Measurements from ENCODE around the gene PRDM2. TPM values are rescaled to one million over a fixed set of nuclear protein-coding genes. Genes with fewer than 3 reads are reported as not detected.
A peak's percentile ranks its signal among the peaks of the same experiment; 100 is the strongest.

PRDM2 gene
- total RNA-seq, 5 donors from 2014 or later (not counting 1 experiment from before 2014, with no cell fraction given): 93.3 to 162 (median 99.4) TPM

DNA sequence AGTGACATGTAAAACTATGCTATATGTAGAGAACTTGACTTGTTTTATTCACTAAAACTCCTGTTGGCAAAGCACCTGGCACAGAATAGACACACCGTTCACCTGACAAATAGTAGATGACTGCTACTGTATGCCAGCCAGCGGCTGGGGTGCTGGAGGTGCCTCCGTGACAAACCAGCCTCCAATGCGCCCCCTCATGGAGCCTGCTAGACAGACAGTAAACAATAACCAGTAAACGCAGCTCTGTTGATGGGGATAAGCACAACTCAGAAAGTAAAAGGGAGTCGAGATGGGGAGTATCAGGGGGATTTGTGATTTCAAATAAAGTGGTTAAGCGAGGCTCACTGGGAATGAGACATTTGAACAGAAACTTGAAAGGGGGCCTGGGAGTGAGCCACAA is 107.2 kb downstream of the PRDM2 start:
- H3K36me3 ChIP-seq (ENCODE audit: control insufficient read depth in 2 of 2, extremely low read depth in 1 of 2, insufficient read depth in 1 of 2, low read length in 1 of 2): peaks cover 0 to 7% of the 10 kb centered on the region in 2 donors
- peaks cover 34 to 44% (median 40%) of the 10 kb centered on the region in 3 donors for H3K4me1 Mint-ChIP-seq
- H3K4me1 ChIP-seq (ENCODE audit: control insufficient read depth in 1 of 2, extremely low read depth in 1 of 2, insufficient read depth in 2 of 2, low read length in 2 of 2): peaks cover 0 to 6% of the 10 kb centered on the region in 2 experiments
- WGBS (ENCODE audit: insufficient coverage): 83% methylated on average over 4 of the region's 7 CpGs
- H3K9me3 Mint-ChIP-seq: no peaks in the 10 kb centered on the region
- DNase-seq (peak in 8 of 35 experiments; percentile 13 to 35 (median 21)), ATAC-seq (replicated peaks in 1 of 4) (no peak)
- no peaks in the 10 kb centered on the region for H3K27me3 Mint-ChIP-seq
- H3K27me3 ChIP-seq (replicated peaks in 1 of 2; ENCODE audit: control insufficient read depth in 2 of 2, extremely low read depth in 1 of 2, insufficient read depth in 2 of 2, low read length in 1 of 2): no peaks in the 10 kb centered on the region
- no peaks in the 10 kb centered on the region for H3K9me3 ChIP-seq
- POLR2A ChIA-PET: no interaction called here
- CTCF ChIA-PET: no interaction called here
- no peak overlapping the region for H3K27ac Mint-ChIP-seq
- no peak overlapping the region for H3K4me3 Mint-ChIP-seq
- peaks cover 18% of the 10 kb centered on the region for H3K36me3 Mint-ChIP-seq
- H3K4me3 ChIP-seq (ENCODE audit: control insufficient read depth in 1 of 2, extremely low read depth in 1 of 2, low read length in 1 of 2): no peak overlapping the region
- no peak overlapping the region for H3K27ac ChIP-seq (ENCODE audit: low read length)

DNA sequence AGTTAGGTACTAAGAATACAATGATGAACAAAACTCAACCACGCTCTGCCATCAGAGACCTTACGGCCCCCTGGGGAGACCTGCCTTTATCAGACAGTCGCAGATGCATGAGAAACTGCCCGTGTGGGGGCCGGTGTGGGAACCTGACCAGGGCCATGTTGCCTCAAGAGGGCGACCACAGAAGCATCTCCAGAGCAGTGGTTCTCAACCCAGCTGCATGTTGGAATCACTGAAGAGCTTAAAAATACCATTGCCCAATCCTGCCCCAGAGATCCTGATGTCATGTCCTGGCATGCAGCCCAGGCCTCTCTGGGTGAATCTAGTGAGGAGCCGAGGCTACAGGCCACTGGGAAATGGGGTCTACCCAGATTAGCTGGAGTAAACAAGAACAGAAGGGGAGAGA is 108.7 kb downstream of the PRDM2 start:
- ATAC-seq (replicated peaks in 1 of 4) (no peak), DNase-seq (no peak)
- no peaks in the 10 kb centered on the region for H3K27me3 ChIP-seq (replicated peaks in 1 of 2; ENCODE audit: control insufficient read depth in 2 of 2, extremely low read depth in 1 of 2, insufficient read depth in 2 of 2, low read length in 1 of 2)
- ChIA-PET CTCF (no interaction called here), POLR2A (interaction anchor here in 1 of 2 donors (0.7 kb wide), 1 partner anchor 1424 kb away, joined by 6 read pairs; no protein-coding TSS in a partner anchor)
- H3K4me3 Mint-ChIP-seq: no peak overlapping the region
- H3K27me3 Mint-ChIP-seq: no peaks in the 10 kb centered on the region
- H3K4me1 ChIP-seq (ENCODE audit: control insufficient read depth in 1 of 2, extremely low read depth in 1 of 2, insufficient read depth in 2 of 2, low read length in 2 of 2): peaks cover 0 to 14% of the 10 kb centered on the region in 2 experiments
- WGBS (ENCODE audit: insufficient coverage): 99% methylated on average over 7 of the region's 7 CpGs
- H3K27ac Mint-ChIP-seq: peak overlapping the region in 1 of 2 donors; percentile 16
- peaks cover 15% of the 10 kb centered on the region for H3K36me3 Mint-ChIP-seq
- H3K27ac ChIP-seq (ENCODE audit: low read length): no peak overlapping the region
- H3K4me3 ChIP-seq (ENCODE audit: control insufficient read depth in 1 of 2, extremely low read depth in 1 of 2, low read length in 1 of 2): no peak overlapping the region
- peaks cover 32 to 53% (median 48%) of the 10 kb centered on the region in 3 donors for H3K4me1 Mint-ChIP-seq
- no peaks in the 10 kb centered on the region for H3K9me3 ChIP-seq
- peaks cover 0 to 7% of the 10 kb centered on the region in 2 donors for H3K36me3 ChIP-seq (ENCODE audit: control insufficient read depth in 2 of 2, extremely low read depth in 1 of 2, insufficient read depth in 1 of 2, low read length in 1 of 2)
- H3K9me3 Mint-ChIP-seq: no peaks in the 10 kb centered on the region

DNA sequence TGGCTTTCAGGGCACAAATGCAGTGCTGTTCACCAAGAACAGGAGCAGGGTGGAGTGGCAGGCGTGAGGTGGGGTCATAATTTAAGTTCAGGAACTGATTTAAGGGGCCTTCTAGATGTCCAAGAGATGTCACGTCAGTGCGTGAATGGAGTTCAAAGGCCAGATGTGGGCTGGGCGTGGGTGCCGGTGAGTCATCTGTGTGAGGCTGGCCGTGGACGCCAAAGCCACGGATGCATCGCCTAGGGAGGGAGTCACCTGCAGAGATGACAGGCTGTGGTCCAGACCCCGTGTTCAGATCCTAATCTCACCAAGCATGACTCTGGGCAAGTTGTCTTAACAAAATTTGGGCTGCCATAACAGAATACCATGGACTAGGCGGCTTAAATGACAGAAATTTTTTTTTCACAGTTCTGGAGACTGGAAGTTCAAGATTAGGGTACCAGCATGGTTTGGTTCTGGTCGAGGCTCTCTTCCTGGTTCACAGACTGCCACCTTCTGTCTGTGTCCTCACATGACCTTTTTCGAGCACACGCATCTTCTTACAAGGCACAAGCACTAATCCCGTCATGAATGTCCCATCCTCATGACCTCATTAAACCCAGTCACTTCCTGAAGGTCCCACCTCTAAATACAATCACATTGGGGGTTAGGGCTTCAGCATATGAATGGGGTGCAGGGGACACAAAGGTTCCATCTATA is 109.6 kb downstream of the PRDM2 start:
- ChIA-PET CTCF (interaction anchor here in 1 of 2 donors (0.7 kb wide), 1 partner anchor 144 kb away, joined by 3 read pairs; no protein-coding TSS in a partner anchor), POLR2A (no interaction called here)
- no peak overlapping the region for H3K4me3 Mint-ChIP-seq

GRCh38 chr1:13812456-13813397 is 112.7 kb downstream of the PRDM2 start:
- Histone ChIP-seq H3K36me3 (ENCODE audit: control insufficient read depth in 2 of 2, extremely low read depth in 1 of 2, insufficient read depth in 1 of 2, low read length in 1 of 2) (no peaks in the 10 kb centered on the region), H3K27ac (ENCODE audit: low read length) (no peak overlapping the region), H3K9me3 (no peaks in the 10 kb centered on the region), H3K4me1 (ENCODE audit: control insufficient read depth in 1 of 2, extremely low read depth in 1 of 2, insufficient read depth in 2 of 2, low read length in 2 of 2) (peaks cover 0 to 15% of the 10 kb centered on the region in 2 experiments), H3K4me3 (ENCODE audit: control insufficient read depth in 1 of 2, extremely low read depth in 1 of 2, low read length in 1 of 2) (no peak overlapping the region), H3K27me3 (replicated peaks in 1 of 2; ENCODE audit: control insufficient read depth in 2 of 2, extremely low read depth in 1 of 2, insufficient read depth in 2 of 2, low read length in 1 of 2) (no peaks in the 10 kb centered on the region)
- ChIA-PET CTCF (no interaction called here), POLR2A (no interaction called here)
- Mint-ChIP-seq H3K4me3 (no peak overlapping the region), H3K27ac (no peak overlapping the region), H3K4me1 (peaks cover 20 to 41% (median 37%) of the 10 kb centered on the region in 3 donors), H3K9me3 (no peaks in the 10 kb centered on the region), H3K36me3 (peaks cover 17% of the 10 kb centered on the region), H3K27me3 (no peaks in the 10 kb centered on the region)
- DNase-seq (no peak), ATAC-seq (replicated peaks in 1 of 4) (no peak)
- WGBS (ENCODE audit: insufficient coverage): 97% methylated on average over 13 of the region's 20 CpGs

More for the DNA sequence above, 109.6 kb downstream of the PRDM2 start:
- Mint-ChIP-seq H3K27me3 (no peaks in the 10 kb centered on the region), H3K9me3 (no peaks in the 10 kb centered on the region), H3K27ac (no peak overlapping the region), H3K4me1 (peaks cover 34 to 54% (median 49%) of the 10 kb centered on the region in 3 donors), H3K36me3 (peaks cover 15% of the 10 kb centered on the region)
- H3K27ac ChIP-seq (ENCODE audit: low read length): no peak overlapping the region
- H3K36me3 ChIP-seq (ENCODE audit: control insufficient read depth in 2 of 2, extremely low read depth in 1 of 2, insufficient read depth in 1 of 2, low read length in 1 of 2): peaks cover 0 to 4% of the 10 kb centered on the region in 2 donors
- peak in 2 of 35 experiments; percentile 17 to 33 for DNase-seq
- H3K4me3 ChIP-seq (ENCODE audit: control insufficient read depth in 1 of 2, extremely low read depth in 1 of 2, low read length in 1 of 2): no peak overlapping the region
- WGBS (ENCODE audit: insufficient coverage): 46% methylated on average over 14 of the region's 15 CpGs
- ATAC-seq (replicated peaks in 1 of 4): no peak
- H3K27me3 ChIP-seq (replicated peaks in 1 of 2; ENCODE audit: control insufficient read depth in 2 of 2, extremely low read depth in 1 of 2, insufficient read depth in 2 of 2, low read length in 1 of 2): no peaks in the 10 kb centered on the region
- H3K9me3 ChIP-seq: no peaks in the 10 kb centered on the region
- H3K4me1 ChIP-seq (ENCODE audit: control insufficient read depth in 1 of 2, extremely low read depth in 1 of 2, insufficient read depth in 2 of 2, low read length in 2 of 2): peaks cover 0 to 15% of the 10 kb centered on the region in 2 experiments

DNA sequence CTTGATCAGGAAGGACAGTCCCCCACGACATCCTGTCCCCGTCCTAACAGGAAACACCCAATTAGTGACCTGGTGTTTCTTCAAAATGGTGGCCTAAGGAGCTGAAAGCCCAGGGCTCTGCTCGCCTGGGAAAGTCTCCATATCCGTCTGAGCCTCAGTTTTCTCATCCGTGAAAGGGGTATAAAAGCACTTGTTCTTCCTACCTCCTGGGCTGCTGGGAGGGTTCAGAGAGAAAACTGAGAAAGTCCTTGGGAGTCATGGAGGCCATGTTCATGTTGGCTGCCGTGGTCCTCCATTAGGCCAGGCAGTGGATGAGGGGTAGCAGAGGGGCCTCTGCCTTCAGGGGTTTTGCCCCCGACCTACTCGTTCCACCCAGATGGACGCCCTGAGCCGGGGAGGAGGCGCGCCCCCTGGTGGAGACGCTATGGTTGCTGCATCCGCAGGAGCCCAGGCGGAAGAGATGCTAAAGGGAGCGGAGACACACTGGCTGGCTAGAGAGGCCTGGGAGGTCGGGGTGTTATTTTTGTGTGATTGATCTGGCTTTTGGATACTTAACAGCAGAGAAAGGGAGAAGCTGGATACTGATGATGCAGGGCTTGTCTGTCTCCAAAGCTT is 113.5 kb downstream of the PRDM2 start:
- Mint-ChIP-seq H3K27ac (peak overlapping the region in 1 of 2 donors; percentile 44), H3K4me3 (no peak overlapping the region), H3K9me3 (no peaks in the 10 kb centered on the region), H3K4me1 (peaks cover 20 to 38% (median 34%) of the 10 kb centered on the region in 3 donors), H3K36me3 (peaks cover 17% of the 10 kb centered on the region), H3K27me3 (no peaks in the 10 kb centered on the region)
- 52% methylated on average over 15 of the region's 17 CpGs for WGBS (ENCODE audit: insufficient coverage)
- peak in 3 of 4 experiments; percentile 30 to 53 (median 32) for ATAC-seq (replicated peaks in 1 of 4)
- Histone ChIP-seq H3K36me3 (ENCODE audit: control insufficient read depth in 2 of 2, extremely low read depth in 1 of 2, insufficient read depth in 1 of 2, low read length in 1 of 2) (no peaks in the 10 kb centered on the region), H3K27me3 (replicated peaks in 1 of 2; ENCODE audit: control insufficient read depth in 2 of 2, extremely low read depth in 1 of 2, insufficient read depth in 2 of 2, low read length in 1 of 2) (no peaks in the 10 kb centered on the region), H3K27ac (ENCODE audit: low read length) (no peak overlapping the region), H3K4me3 (ENCODE audit: control insufficient read depth in 1 of 2, extremely low read depth in 1 of 2, low read length in 1 of 2) (no peak overlapping the region), H3K4me1 (ENCODE audit: control insufficient read depth in 1 of 2, extremely low read depth in 1 of 2, insufficient read depth in 2 of 2, low read length in 2 of 2) (peaks cover 0 to 15% of the 10 kb centered on the region in 2 experiments), H3K9me3 (no peaks in the 10 kb centered on the region)
- ChIA-PET POLR2A (no interaction called here), CTCF (interaction anchor here in 1 of 2 donors (0.6 kb wide), 1 partner anchor 88 kb away, joined by 3 read pairs; no protein-coding TSS in a partner anchor)
- DNase-seq: peak in 34 of 35 experiments; percentile 11 to 67 (median 45)

GRCh38 chr1:13814131-13814530 is 114.1 kb downstream of the PRDM2 start:
- Histone ChIP-seq H3K36me3 (ENCODE audit: control insufficient read depth in 2 of 2, extremely low read depth in 1 of 2, insufficient read depth in 1 of 2, low read length in 1 of 2) (peaks cover 0 to 4% of the 10 kb centered on the region in 2 donors), H3K4me3 (ENCODE audit: control insufficient read depth in 1 of 2, extremely low read depth in 1 of 2, low read length in 1 of 2) (no peak overlapping the region), H3K27me3 (replicated peaks in 1 of 2; ENCODE audit: control insufficient read depth in 2 of 2, extremely low read depth in 1 of 2, insufficient read depth in 2 of 2, low read length in 1 of 2) (no peaks in the 10 kb centered on the region), H3K27ac (ENCODE audit: low read length) (no peak overlapping the region), H3K9me3 (no peaks in the 10 kb centered on the region), H3K4me1 (ENCODE audit: control insufficient read depth in 1 of 2, extremely low read depth in 1 of 2, insufficient read depth in 2 of 2, low read length in 2 of 2) (peaks cover 0 to 15% of the 10 kb centered on the region in 2 experiments)
- peaks cover 15 to 32% (median 28%) of the 10 kb centered on the region in 3 donors for H3K4me1 Mint-ChIP-seq
- CTCF ChIA-PET: interaction anchor here in 1 of 2 donors (0.6 kb wide), 1 partner anchor 88 kb away, joined by 3 read pairs; no protein-coding TSS in a partner anchor
- peaks cover 14% of the 10 kb centered on the region for H3K36me3 Mint-ChIP-seq
- no peak overlapping the region for H3K4me3 Mint-ChIP-seq
- H3K27me3 Mint-ChIP-seq: no peaks in the 10 kb centered on the region
- DNase-seq: no peak
- POLR2A ChIA-PET: no interaction called here
- no peak for ATAC-seq (replicated peaks in 1 of 4)
- no peak overlapping the region for H3K27ac Mint-ChIP-seq
- 96% methylated on average over 4 of the region's 7 CpGs for WGBS (ENCODE audit: insufficient coverage)
- no peaks in the 10 kb centered on the region for H3K9me3 Mint-ChIP-seq
